ENCODE data around the gene CORO7.
"Not testable (repeated sequence)": the region's sequence is repeated elsewhere in the genome, so short reads cannot be mapped to it uniquely, and the experiment has no call there.

The CORO7 gene

GRCh38 chr16:4345836-4346781 is 70.3 kb downstream of the CORO7 start:
- TF ChIP-seq CTCF (IDR thresholded peaks at IDR 0.05; ENCODE audit: low read depth, low read length): no peak
- DNase-seq (ENCODE audit: extremely low read depth, low read depth): no peak

- no peak for TF ChIP-seq CTCF (IDR thresholded peaks at IDR 0.05; ENCODE audit: low read depth, low read length)
- no peak for DNase-seq (ENCODE audit: extremely low read depth, low read depth)
These were observed 71.2 kb downstream of the CORO7 start for GRCh38 chr16:4344983-4345835.

GRCh38 chr16:4344300-4344982 is 72.0 kb downstream of the CORO7 start:
- not testable (repeated sequence) for DNase-seq (ENCODE audit: extremely low read depth, low read depth)

GRCh38 chr16:4342866-4343744 is 73.3 kb downstream of the CORO7 start:
- no peak for DNase-seq (ENCODE audit: extremely low read depth, low read depth)
- no peak for TF ChIP-seq CTCF (IDR thresholded peaks at IDR 0.05; ENCODE audit: low read depth, low read length)

- DNase-seq (ENCODE audit: extremely low read depth, low read depth): no peak
These were observed 75.1 kb downstream of the CORO7 start for GRCh38 chr16:4341250-4341649.

GRCh38 chr16:4340443-4340842 is 76.0 kb downstream of the CORO7 start:
- no peak for DNase-seq (ENCODE audit: extremely low read depth, low read depth)
- no peak for TF ChIP-seq CTCF (IDR thresholded peaks at IDR 0.05; ENCODE audit: low read depth, low read length)

More at GRCh38 chr16:4341250-4341649, 75.1 kb downstream of the CORO7 start:
- no peak for TF ChIP-seq CTCF (IDR thresholded peaks at IDR 0.05; ENCODE audit: low read depth, low read length)

GRCh38 chr16:4339909-4340308 is 76.5 kb downstream of the CORO7 start:
- TF ChIP-seq CTCF (IDR thresholded peaks at IDR 0.05; ENCODE audit: low read depth, low read length): no peak; the same call in 1 of the 2 replicates
- DNase-seq (ENCODE audit: extremely low read depth, low read depth): no peak
